NAMALWA (cell line): ENCODE results near the gene TPST1.

Experiments used
- DNase-seq: peaks from one replicate; pipeline ENCODE4 v3.0.0-alpha.2; 2015; ENCODE audit warnings: low spot score

The TPST1 gene

DNA sequence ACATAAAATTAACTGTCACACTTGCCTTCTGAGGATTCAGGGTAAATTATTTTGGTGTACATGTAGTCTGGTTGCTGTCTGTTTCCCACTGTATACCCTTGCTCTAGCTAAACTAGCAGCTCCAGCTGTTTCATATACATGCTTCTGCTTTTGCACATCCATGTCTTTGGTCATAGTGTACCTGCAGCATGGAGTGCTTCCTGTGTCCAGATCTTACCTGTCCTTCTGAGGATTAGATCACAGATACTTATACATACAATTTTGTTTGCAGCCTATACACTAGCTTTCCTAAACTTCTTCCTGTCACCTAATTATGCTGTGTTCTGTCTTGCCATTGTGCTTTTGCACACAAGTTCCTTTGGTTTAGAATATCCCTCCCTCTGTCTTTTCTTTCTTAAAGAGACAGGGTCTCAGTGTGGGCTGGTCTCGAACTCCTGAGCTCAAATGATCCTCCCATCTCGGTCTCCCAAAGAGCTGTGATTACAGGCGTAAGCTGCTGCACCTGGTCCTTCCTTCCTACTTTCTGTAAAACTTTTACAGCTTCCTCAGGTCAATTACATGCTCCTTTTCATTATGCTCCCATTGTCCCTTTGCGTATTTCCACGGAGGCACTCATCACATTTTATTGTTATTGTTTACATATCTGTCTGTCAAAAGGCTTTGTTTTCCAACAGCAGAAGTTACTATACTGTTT is 33.8 kb downstream of the TPST1 start:
- DNase-seq = no peak

DNA sequence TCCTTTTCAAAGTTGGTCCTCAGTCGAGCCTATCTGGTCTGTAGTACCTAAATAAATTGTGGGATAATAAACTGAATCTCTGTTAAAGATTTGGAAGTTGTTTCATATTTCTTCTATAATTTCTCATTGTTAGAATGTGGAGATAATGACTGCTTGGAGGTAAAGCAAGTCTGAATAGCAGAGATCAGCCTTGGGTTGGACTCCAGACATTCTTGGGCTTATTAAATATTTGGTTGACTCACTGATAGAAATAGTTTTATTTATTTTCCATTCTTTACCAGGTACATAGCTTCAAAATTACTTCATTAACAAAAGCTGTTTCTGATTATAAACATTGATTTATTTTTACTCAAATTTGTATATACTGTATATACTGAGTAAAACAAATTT is 34.3 kb downstream of the TPST1 start:
- DNase-seq = no peak

DNA sequence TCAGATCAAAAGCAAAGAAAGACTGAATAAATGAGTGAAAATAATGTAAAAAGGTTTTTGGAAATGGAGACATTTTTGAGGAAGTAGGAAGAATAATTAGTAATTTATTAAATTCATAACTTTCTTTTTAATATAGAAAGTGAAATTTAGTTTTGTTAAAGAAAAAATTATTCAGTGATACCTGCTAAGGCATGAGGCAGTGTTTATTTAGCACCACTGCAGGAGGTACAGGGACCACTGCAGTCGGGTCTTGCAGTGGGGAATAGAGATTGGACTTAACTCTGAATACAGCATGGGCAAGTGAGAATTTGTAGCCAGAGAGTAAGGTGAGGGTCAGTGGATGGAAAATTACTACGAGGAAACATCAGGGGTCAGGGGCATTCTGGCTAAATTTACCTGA is 39.9 kb downstream of the TPST1 start:
- no peak for DNase-seq

DNA sequence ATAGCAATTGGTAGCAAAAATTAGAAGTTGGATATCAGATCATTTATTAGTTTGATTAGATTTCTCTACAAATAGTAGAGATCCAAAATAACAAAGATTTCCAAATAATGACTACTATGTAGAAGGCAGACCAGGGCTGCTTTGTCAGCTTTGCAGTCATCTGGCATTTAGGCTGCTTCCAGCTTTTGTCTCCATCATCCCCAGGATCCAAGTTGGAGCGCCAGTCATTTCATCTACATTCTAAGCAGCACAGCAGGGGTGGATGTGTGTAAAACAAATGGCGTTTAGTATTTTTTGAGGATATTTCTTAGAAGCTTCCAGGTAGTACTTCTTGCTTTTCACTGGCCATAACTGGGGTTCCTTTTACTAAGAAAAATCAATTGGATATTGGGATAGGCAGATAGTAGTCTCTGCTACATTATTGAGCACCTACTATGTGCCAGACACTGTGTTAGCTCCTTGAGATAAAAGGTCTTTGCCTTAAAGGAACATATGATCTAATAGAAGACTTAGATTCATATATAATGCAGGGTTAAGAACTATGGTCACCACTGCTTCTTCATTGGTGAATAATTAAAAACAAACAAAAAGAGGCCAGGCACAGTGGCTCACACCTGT is 41.5 kb downstream of the TPST1 start:
- DNase-seq = no peak

DNA sequence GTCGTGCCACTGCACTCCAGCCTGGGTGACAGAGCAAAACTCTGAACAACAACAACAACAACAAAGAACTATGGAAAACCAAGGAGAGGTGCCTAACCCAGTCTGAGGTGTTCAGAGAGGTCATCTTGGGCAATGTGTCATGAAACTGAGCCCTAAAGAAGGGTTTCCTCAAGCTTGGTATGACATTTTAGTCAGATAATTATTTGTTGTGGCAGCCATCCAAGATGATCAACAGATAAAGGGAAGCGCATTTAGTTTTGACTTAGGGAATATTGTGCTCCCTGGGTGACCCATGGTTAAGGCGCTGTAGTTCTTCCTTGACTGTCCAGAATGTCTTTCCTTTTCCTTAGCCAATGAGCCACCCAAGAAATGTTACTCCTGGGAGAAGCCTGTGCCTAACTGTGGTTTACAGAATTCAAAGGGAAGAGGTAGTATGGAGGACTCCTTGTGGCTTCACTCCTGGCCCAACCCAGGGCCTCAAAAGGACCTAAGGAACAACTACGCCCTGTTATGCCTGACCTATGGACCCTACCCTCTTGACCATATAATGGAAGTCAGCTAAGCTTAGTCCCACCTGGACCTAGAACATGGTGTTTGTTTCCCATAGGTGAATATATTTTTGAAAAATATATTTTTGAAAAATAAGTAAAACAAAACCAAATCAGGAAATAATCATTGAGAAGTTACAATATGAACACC is 42.4 kb downstream of the TPST1 start:
- DNase-seq = no peak

DNA sequence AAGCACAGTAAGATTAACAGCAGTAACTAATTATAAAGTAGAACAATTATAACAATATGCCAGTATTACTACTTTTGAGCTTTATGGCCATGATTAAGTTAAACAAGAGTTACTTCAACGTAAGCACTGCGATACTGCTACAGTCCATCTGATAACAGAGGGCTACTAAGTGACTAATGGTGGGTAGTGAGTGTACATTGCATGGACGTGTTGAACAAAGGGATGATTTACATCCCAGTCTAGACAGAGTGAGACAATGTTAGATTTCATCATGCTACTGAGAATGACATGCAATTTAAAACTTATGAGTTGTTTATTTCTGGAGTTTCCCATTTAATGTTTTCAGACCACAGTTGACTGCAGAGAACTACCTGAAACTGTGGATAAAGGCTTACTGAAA is 45.6 kb downstream of the TPST1 start:
- no peak for DNase-seq

DNA sequence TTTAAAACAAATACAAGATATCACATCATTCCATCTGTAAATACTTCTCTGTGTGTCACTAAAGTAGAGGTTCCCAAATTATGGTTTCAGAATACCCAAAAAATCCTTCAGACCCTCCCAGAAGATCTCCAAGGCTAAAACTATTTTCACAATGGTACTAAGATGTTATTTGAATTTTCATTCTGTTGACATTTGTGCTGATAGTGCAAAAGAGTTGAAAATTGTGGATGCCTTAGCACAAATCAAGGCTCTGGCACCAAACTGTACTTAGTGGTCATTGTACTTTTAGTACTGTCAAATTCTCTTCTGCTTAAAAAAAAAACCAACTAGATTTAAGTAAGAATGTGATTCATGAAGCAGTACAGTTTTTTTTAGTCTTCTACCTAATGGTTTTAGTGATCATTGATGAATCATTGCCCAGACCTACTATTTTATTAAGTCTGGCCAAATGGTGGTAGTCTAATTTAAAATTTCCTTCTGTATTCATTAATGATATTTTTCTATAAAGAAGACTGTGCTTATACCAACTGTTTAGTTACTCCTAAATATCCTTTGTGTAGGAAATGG is 50.5 kb downstream of the TPST1 start:
- no peak for DNase-seq

DNA sequence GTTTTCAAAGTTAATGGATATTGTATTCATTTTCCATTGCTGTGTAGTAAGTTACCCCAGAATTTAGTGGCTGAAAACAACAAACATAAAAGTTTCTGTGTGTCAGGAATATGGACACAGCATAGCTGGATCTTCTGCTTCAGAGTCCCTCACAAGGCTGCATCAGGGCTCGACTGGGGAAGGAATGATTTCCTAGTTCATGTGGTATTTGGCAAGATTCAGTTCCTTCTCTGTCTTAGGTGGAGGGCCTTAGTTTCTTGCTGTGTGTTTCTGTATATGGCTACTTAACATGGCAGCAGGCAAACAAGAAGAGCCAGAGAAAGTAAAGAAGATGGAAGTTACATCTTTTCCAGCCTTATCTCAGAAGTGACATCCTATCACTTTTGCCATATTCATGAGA is 51.1 kb downstream of the TPST1 start:
- DNase-seq = no peak

DNA sequence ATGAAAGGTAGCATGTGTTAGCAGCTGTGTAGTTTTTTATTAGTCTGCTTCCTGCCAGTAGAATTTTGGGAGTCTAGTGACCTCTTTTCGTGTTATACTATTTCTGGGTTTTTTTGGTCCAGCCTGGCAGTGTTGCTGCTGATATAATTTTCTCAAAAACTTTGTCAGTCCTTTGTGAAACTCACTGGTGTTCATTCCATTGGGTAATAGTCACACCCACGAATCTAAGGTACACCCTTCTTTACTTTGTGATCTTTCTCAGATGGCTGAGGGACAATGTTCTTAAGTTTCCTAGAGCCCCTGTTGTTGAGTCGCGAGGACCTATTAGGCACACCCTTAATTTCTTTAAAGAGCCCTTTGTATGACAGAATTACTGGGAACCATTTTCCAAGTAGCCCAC is 52.3 kb downstream of the TPST1 start:
- no peak for DNase-seq

DNA sequence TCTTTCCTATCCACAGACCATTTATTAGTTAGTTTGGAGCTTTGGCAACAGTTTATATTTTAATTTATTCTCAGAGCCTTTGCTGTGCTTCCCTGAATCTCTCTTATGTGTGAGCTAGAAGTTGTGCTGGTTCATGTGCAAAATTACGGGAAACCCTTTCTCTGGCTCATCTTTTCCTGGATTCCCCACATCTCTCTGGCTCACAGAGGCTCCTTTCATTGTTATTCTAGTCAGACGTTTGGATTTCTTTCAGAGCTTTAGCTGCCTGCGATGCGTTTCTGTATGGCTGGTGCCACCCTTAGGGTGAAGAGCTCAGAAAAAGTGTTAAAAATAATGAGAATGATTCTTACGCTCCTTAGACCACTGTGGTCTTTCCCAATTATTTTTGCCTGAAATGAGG is 53.3 kb downstream of the TPST1 start:
- DNase-seq = no peak

DNA sequence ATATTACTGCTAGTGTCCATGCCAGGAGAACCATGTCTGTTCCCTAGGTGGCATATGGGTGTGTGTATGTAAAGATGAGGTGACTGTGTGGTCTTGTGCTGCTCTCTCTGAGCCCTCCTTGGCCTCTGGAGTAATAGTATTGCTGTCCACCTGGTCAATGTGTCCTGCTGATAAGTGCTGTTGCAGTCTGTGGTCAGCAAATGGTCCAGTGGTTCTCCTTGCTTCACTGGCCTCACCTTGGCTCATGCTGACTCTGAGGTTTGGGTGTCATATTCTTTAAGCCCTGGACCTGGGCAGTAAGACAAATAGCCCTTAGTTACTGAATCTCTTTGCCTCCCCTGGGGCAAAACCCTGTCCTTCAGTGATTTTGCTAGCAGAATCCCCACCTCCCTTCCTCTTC is 56.8 kb downstream of the TPST1 start:
- DNase-seq = no peak

DNA sequence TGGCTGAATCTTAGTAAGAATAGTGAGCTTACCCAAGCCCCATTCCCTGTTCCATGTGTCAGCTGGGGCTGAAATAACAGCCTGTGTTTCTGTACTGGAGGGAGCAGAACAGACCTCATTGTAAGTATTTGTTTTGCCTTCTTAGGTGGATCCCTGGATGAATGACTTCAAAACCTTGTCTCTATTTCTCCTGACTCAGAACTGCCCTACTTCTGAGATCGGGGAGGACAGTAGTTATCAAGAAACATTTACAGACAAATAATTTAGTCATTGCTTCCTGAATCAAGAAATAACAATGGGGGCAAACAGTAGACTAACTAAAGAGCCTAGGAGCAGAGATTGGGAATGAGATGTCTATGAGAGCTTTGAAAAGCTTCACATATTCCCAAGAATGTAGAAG is 58.8 kb downstream of the TPST1 start:
- no peak for DNase-seq

DNA sequence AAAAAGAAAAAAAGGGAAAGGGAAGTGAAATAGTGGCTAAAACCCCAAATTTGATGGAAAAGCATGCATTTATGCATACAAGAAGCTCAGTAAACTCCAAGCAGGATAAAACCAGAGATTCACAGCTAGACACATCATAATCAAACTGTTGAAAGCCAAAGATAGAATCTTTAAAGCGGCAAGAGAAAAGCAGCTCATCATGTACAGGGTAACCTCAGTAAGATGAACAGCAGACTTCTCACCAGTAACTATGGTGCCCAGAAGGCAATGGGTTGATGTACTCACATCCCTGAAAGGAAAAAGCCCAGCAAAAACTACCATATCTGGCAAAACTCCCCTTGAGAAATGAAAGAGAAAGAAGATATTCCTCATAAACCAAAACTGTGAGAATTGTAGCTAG is 60.4 kb downstream of the TPST1 start:
- peak; percentile 45 for DNase-seq

DNA sequence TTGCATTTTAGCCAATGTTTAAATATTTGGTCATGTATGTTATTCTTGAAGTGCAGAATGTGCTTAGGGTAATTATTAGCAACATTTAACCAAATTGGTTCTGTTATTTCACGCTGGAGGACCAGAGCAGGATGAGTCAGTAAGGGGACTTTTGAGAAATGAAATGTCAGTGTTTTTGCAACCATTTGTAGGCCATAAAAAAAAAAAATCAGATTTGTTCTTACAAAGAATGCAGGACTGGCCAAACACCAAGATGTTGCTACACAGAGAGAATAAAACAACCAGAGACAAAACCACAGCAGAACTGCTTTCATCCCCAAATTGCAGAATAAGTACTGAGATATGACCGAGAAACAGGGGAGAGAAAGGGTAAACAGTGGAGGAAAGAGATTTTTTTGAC is 62.1 kb downstream of the TPST1 start:
- no peak for DNase-seq

DNA sequence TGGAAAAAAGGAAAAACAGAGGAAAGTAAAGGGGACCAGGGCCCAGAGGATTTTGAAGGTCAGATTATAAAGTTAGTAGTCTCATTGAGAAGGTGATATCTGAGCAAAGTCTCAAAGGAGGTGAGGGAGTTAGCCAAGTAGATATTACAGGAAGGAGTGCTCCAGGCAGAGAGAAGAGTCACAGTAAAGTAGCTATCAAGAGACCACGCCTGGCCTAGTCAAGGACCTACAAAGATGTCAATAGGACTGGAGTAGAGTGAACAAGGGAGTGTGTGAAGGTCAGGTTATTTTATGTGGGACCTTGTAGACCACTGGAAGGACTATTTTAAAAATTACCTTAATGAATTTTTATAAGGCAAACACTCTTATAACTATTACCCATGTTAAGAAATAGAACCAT is 64.8 kb downstream of the TPST1 start:
- DNase-seq = no peak

DNA sequence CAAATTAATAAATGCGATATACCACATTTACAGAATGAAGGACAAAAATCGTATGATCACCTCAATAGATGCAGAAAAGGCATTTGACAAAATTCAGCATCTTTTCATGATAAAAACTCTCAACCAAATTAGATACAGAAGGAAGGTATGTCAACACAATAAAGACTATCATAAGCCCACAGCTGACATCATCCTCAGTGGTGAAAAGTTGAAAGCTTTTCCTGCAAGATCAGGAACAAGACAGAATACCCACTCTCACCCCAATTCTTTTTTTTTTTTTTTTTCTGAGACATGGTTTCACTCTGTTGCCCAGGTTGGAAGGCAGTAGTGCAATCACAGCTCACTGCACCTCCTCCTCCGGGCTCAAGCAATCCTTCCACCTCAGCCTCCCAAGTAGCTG is 67.2 kb downstream of the TPST1 start:
- no peak for DNase-seq

DNA sequence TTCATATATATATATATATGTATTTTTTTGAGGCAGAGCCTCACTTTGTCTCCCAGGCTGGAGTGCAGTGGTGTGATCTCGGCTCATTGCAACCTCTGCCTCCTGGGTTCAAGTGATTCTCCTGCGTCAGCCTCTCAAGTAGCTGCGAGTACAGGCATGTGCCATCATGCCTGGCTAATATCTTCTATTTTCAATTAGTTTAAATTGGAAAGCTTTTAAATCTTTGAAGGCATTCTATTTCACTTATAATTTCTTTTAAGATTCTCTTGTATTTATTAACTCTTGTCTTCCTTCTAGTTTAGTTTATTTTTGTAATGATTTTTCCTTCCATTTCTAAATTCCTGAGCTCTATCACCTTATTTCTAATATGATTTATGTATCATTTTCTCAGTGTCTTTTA is 71.2 kb downstream of the TPST1 start:
- DNase-seq = no peak

DNA sequence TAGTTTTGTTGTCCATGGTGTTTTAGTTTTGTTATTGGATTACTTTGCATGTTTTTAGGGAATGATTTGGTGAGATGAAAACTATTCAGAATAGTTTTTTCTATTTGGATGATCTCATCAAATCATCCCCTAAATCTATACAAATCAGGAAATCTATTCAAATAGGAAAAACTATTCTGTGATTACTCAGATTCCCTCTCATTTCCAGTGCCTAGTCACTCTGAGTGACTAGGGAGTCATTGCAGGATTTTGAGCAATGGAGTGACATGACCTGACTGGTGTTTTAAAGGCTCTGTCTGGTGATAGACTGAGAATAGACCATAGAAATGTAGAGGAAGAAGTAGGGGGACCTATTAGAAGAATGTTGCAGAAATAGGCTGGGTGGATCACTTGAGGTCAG is 72.4 kb downstream of the TPST1 start:
- DNase-seq = no peak

DNA sequence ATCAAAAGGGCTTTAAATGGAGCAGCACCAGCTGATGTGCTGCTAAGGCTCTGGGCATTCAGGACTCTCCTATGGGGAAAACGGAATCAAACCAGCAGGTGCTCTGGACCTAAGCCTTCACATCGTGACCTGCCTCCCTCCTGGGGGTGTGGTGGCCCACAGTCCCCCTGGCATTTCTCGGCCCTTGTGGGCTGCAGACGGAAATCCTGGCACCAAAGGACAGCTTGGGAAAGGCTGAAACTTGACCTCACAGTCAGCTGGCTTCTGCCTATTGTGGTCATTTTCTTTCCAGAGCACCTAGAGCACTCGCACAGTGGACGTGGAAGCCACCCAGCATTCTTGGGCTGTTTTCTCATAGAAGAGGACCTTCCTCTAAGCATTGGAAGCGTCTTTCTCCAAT is 74.8 kb downstream of the TPST1 start:
- no peak for DNase-seq

DNA sequence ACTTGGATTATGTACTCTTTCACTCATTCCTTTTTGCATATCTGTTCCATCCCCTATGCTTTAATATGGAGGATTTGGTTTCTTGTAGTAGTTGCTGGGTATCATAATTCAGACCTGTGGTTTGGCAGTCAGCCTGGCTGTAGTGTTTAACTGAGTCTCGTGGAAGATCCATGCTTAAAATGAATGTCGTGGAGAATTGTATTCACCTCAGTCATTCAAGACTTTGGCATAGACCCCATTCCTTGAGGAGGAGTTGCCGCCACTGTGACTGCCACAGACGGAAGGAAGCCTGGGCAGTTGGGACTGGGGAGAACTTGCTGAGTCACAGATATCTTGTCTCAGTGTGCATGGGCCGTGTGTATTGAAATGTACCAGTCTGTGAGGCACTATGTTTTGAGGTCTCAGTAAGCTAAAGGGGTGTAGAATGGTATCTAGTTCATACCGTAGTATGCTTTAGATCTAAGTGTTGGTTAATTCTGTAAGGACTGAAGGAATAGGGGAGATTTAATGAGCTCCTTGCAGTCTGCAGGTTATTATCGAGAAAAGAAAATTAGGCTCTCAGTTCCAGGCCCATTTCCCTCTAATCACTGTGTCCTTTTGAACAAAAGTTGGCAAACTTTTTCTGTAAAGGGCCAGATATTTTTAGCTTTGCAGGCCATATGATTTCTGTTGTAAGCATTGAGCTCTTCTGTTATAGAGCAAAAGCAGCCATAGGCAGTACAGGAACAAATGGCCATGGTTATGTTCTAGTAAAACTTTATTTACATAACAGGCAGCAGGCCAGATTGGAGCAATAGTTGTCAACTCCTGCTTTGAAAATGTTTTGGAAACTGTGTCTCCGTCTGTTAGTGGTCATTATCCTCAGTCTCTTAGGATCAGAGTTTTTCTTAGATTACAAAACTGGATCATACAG is 76.8 kb downstream of the TPST1 start:
- no peak for DNase-seq

DNA sequence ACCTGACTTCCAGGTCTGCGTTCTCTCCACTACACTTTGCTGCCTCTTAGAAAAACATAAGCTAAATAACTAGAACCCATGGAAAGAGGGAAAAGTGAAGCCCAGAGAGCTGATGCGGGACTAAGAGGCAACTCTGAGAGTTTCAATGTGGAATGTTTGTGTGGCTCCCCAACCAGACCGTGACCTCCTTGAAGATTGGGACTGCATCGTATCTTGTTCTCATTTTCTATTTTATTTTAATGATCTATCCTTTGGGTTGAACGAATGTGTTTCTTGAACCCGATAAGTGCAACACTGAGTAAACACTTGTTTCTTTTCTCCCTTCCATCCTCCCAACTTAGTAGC is 77.4 kb downstream of the TPST1 start:
- DNase-seq = no peak
